ENCODE results near the gene COPRS. TPM values are rescaled to one million over a fixed set of nuclear protein-coding genes. Genes with fewer than 3 reads are reported as not detected.

Gene COPRS
- total RNA-seq, result 145 and 165 TPM in 2 replicates

DNA sequence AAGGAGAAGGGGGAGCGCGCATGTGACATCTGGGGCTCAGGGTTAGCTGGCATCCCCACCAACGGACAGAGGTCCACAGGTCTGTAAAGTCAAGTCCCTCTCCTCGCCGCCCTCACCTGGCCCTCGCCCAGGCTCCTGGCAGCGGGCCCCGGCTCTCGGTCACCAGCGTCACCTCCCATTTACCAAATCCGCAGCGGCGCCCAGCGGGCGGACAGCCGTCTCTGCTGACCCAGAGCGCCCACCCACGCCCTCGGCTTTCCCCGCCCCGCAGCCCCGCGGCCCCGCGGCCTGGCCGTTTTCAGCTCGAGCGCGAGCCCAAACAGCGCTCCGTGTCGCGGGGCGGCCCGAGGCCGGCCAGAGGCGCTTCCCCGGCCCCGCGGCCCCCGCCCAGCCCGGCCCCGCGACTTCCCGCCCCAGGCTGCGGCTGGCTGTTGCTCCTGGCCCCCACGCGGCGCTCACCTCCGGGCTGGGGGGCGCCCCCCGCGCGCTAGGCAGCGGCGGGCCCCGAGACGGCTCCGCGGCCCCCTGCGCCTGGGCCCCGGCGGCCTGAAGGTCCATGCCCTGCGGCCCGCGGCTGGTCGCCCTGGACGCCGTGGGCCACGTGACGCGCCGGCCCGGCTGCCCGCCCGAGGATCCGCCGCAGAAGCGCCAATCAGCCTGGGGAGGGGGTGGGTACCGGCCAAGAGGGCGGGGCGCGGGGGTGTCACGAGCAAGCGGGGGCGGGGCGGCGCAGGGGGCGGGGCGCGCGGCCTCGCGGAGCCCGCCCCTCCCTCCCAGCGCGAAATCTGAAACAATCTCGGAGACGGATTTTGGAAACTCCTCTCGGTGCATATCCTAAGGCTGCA, at the start of gene COPRS:
TSS of gene COPRS (minus strand) at position 603 of the 845 bp plus-strand sequence. CDS start at position 558, 45 bp downstream.

Other genes with a start within 250 kb of the COPRS start
- gene UTP6, start 42.5 kb upstream of the COPRS start, total RNA-seq, result 31.9 and 39.6 TPM in 2 replicates
- 10.6 and 26.0 TPM in 2 replicates for gene SUZ12, start 77.8 kb upstream of the COPRS start, total RNA-seq
- 11.9 and 18.2 TPM in 2 replicates for gene LRRC37B, start 148.1 kb upstream of the COPRS start, total RNA-seq

Measured in smooth muscle cell of trachea (primary cell).